Suppressor macrophage treated with lipopolysaccharide for 4 hours (primary cell): ENCODE measurements around the gene EMX2.
A peak's percentile ranks its signal among the peaks of the same experiment; 100 is the strongest.
"Not testable (repeated sequence)": the region's sequence is repeated elsewhere in the genome, so short reads cannot be mapped to it uniquely, and the experiment has no call there.

Experiments
- DNase-seq: peaks from one replicate; pipeline ENCODE4 v3.0.0-alpha.2; 2020

The EMX2 gene

DNA sequence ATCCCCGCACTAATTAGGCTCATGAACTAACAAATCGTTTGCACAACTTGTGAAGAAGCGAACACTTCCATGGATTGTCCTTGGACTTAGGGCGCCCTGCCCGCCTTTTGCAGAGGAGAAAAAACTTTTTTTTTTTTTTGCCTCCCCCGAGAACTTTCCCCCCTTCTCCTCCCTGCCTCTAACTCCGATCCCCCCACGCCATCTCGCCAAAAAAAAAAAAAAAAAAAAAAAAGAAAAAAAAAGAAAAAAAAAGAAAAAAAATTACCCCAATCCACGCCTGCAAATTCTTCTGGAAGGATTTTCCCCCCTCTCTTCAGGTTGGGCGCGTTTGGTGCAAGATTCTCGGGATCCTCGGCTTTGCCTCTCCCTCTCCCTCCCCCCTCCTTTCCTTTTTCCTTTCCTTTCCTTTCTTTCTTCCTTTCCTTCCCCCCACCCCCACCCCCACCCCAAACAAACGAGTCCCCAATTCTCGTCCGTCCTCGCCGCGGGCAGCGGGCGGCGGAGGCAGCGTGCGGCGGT is at the start of gene EMX2:
EMX2 (plus strand) TSS at position 41 of the 519 bp plus-strand sequence. CDS start 522 bp downstream, outside the sequence.
- no peak for DNase-seq

- no peak for DNase-seq
Measured at GRCh38 chr10:117496031-117496430, 46.5 kb upstream of the EMX2 start.

DNA sequence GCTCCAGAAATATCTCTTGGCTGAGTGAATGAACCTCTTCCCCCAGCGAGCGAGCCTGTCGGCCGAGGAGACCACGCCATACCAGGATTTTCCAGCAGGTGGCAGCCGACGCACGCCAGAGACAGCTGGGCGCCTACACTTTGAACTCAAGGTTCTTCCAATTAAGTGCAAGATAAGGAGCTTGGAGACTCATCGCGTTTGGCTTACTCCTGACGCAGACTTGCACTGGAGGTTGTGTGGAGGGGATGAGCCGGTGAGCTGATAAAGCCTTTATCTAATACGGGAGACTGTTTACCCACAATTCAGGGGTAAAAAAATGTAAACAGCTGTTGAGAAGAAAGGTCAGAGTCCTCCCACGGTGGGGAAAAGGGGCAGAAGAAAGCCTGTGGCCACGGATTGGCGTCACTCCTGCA is 45.9 kb upstream of the EMX2 start:
- peak; percentile 81 for DNase-seq

DNA sequence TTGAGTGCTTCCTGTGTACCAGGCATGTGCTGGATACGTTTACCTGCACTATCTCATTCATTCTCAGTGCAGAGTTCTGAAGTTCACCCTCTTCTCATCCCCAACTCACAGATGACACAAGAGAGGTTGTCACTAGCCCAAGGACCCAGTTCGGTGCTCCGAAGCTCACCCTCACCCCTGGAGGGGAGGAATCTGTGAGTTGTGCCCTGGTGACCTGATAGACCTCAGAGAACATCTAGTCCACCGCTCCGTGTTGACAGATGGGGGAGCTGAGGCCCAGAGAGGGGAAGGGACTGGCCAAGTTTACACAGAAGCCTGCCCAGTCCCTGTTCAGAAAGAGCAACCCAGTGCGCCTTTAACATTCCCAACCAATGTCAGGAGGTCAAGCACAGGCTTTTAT is 44.8 kb upstream of the EMX2 start:
- DNase-seq, result no peak

DNA sequence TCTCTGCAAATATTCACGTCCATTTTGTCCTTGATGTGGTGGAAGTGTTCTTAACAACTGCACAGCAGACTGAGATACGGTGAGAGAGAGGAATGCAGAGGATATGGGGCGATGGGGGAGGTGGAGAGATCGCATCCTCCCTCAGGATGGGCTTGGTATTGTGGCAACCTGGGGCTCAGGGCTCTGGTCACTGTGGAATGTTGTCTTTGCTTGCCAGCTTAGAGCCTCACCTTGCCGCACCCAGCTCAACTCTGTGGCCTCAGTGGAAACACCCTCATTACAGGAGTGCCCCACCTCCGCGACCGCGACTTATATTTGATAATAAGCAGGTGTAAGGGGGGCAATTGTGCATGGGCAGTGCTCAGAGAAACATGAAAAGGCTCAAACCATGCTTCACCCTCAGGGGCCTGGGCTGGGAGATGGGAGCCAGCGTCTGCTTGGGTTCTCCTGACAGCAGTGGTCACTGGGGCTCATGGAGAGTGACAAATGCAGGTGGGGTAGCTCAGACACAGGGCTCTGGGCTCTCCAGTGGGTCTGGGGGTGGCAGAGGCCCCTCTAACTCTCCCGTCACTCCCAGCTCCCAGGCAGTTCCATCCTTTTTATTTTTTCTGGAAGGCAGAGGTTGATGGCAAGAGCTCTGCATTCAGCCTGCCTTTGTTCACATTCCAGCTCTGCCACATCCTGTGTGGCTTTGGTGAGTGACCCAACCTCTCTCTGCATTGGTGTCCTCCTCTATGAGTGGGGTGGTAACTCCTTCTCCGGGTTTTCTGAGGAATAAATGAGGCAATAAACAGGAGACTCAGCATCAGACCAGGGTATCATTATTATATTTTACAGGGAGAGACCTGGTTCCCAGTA is 43.1 kb upstream of the EMX2 start:
- no peak for DNase-seq

DNA sequence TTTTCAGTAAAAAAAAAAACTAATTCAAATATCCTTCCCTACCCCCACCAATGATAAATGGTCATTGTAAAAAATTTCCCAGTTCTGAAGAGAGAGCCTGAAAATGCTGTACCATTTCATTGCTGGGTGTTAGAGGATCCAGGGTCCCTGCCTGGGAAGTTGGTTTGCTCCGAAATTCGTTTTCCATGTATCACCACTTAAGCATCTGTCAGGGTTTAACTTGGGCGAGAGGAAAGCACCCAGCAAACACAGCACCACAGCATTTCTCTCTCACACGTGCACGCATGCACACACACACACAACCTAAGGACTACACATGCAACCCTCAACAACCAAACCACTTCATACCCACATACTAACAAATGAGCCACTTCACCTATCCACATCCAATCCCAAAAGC is 42.1 kb upstream of the EMX2 start:
- no peak for DNase-seq

DNA sequence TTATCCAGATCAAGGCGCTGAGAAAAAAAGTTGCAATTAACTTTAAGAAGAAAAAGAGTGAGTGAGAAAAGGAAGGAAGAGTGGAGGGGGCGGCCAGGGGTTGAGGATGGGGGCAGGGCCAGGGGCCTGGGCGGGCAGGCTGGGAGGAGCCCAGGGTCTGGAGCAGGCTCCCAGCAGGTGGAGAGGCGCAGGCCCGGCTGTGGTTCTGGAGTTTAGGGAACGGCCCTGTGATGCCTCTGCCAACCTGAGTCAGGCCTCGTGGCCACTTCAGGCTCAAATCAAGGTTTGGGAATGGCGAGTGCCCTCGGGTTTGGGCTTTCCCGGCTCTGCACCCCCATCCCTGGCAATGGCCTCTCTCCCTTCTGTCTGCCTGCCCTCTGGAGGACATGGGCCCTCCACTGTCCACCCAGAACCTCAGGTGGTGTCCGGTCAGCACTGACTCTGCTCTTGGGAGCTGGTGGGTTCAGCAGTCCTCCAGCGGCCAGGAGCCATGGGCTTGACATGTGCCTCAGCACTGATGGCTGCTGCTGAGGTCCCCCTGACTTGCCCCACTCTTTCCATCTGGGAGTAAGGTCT is 41.0 kb upstream of the EMX2 start:
- DNase-seq, result no peak

GRCh38 chr10:117502421-117503243 is 39.9 kb upstream of the EMX2 start:
- DNase-seq, result no peak

GRCh38 chr10:117503244-117504205 is 39.0 kb upstream of the EMX2 start:
- no peak for DNase-seq

GRCh38 chr10:117504562-117504961 is 38.0 kb upstream of the EMX2 start:
- DNase-seq, result no peak

DNA sequence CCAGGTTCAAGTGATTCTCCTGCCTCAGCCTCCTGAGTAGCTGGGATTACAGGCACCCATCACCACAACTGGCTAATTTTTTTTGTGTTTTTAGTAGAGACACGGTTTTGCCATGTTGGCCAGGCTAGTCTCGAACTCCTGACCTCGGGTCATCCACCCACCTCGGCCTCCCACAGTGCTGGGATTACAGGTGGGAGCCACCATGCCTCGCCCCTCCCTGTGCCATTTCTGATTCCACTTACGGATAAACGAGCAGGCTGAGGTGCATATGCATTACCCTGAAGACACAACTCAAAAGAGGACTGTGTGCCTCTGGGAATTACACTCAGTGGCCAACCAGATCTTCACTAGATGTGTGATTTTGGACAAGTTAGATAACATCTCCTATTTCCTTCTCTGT is 35.5 kb upstream of the EMX2 start:
- not testable (repeated sequence) for DNase-seq

DNA sequence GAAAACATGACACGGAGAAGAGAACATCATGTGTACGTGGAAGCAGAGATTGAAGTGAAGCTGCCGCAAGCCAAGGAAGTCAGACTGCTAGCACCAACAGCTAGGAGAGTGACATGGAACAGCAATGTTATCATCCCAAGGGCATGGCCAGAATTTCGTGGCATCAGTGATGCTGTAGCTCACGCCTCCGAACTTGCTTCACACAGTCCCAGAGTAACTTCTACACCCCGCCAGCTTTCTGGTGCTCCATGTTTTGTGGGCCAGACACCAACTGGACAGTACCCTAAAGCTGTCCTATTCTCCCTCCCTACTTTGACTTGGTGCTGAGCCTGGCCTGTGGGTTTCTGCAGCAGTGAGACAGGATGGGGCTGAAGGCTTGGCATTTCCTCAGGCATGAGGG is 33.0 kb upstream of the EMX2 start:
- no peak for DNase-seq

GRCh38 chr10:117511601-117512390 is 30.8 kb upstream of the EMX2 start:
- no peak for DNase-seq

- no peak for DNase-seq
Measured at GRCh38 chr10:117514971-117515370, 27.6 kb upstream of the EMX2 start.

DNA sequence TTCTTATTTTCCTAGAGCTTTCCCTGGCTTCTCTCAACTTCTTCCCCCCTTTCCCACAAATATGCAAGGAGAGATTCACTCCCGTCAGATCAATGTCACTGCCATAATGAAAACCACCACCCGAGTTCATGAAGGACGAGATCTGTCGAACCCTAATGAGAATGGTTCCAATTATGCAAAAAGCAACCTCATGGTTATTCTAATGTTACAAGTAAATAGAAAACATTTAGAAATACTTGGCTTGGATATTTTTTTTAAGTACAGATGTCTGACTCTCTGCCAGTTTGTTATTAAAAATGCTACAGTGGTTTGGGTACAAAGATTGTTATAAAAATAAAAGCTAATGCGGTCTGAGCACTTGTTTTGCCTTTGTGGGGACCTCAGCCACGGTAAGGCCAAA is 25.9 kb upstream of the EMX2 start:
- no peak for DNase-seq

- no peak for DNase-seq
Measured at GRCh38 chr10:117518246-117518645, 24.3 kb upstream of the EMX2 start.

DNA sequence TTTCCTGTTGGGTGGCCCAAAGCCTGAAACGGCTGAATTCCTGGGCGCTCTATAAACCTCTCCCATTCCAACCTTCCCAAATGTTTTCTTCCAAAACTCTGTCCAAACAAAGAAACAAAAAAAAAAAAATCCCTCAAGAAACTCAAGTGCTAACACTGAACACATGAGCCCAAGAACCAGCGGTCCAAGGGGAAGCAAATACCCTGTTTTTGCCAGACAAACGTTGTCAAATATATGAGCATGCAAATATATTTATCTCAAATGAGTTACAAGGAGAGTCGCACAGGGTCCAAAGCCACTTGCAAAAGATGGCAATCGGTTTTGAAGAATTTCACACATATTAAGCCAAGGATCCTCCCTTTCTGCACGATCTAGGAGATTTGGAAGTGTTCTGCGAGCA is 23.3 kb upstream of the EMX2 start:
- no peak for DNase-seq

DNA sequence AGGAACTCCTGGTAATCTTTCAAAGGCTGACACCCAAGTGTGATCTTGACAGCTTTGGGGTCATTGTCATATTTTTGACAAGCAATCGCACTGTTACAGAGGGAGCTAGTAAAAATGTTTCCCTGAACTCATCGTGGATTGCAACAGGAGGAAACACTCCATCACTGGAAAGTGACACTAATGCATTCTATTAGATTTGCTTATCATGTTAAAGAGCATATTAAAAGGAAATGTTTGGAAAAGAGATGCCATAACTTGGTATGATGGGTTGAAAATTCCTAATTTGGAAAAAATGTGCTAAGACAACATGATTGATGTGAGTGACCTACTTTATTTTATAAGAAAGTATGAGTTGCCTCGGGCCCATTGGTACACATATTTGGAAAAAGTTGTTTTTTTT is 22.7 kb upstream of the EMX2 start:
- no peak for DNase-seq

DNA sequence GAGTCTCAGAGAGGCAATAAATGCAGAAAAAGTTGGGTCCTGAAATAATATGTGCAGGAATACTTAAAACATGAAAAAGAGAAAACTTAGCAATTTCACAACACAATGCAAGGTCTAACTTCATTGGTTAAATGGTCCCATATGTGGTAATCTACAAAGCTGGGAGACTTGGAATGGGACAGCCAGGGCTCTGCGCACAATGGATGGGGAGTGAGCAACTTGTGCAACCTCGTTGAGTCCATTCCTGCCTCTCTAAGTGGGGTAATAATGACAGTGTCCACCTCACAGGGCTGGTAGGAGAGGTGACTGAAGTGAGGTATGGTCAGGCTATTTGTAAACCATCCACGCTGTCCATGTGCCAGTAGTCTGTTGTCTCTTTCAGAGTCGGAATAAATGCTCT is 11.8 kb upstream of the EMX2 start:
- no peak for DNase-seq

GRCh38 chr10:117531371-117532002 is 11.1 kb upstream of the EMX2 start:
- no peak for DNase-seq

- DNase-seq, result no peak
Measured at GRCh38 chr10:117532003-117532385, 10.6 kb upstream of the EMX2 start.
